DOHH2 (cell line): Measurements from ENCODE around the gene ITPR3.

Source experiments
- H3F3A ChIP-seq: fragments of 200-600 bp; sonication (generic), shearing (Covaris generic); 2 replicates; pipeline ENCODE4 v1.6.0; 2016; ENCODE audit warnings: antibody characterized with exemption, mild to moderate bottlenecking; ENCODE audit not compliant: control insufficient read depth, insufficient read depth
- H3K27ac ChIP-seq: fragments of 200-600 bp; sonication (generic); 2 replicates; pipeline ENCODE4 v1.5.1; 2014; ENCODE audit warnings: low read depth, mild to moderate bottlenecking, low read length, moderate library complexity
- H3K27me3 ChIP-seq: fragments of 200-600 bp; sonication (generic); 2 replicates; pipeline ENCODE4 v1.6.1; 2014; ENCODE audit warnings: mild to moderate bottlenecking, low read length, mixed read lengths; ENCODE audit not compliant: control insufficient read depth
- H3K36me3 ChIP-seq: fragments of 200-600 bp; sonication (generic); 2 replicates; pipeline ENCODE4 v1.6.1; 2014; ENCODE audit warnings: mild to moderate bottlenecking, low read length, moderate library complexity, mixed read lengths; ENCODE audit not compliant: control insufficient read depth
- H3K4me1 ChIP-seq: fragments of 200-600 bp; sonication (generic); 2 replicates; pipeline ENCODE4 v1.6.1; 2014; ENCODE audit warnings: mild to moderate bottlenecking, low read length, mixed read lengths; ENCODE audit not compliant: control insufficient read depth
- H3K4me2 ChIP-seq: fragments of 200-600 bp; sonication (generic); 2 replicates; pipeline ENCODE4 v1.6.0; 2014; ENCODE audit warnings: mild to moderate bottlenecking, low read length, moderate library complexity
- H3K4me3 ChIP-seq: fragments of 200-600 bp; sonication (generic); 2 replicates; pipeline ENCODE4 v1.5.1; 2014; ENCODE audit warnings: mild to moderate bottlenecking, low read length, mixed read lengths
- H3K79me2 ChIP-seq: fragments of 200-600 bp; sonication (generic); 2 replicates; pipeline ENCODE4 v1.6.1; 2014; ENCODE audit warnings: mild to moderate bottlenecking, low read length, mixed read lengths; ENCODE audit not compliant: control insufficient read depth
- H3K9me2 ChIP-seq: fragments of 200-600 bp; sonication (generic); replicated peaks from 2 replicates; pipeline ENCODE4 v1.6.1; 2014; ENCODE audit warnings: mild to moderate bottlenecking, low read length, mixed read lengths; ENCODE audit not compliant: control insufficient read depth
- H3K9me3 ChIP-seq: fragments of 200-600 bp; sonication (generic); 2 replicates; pipeline ENCODE4 v1.6.1; 2014; ENCODE audit warnings: antibody characterized with exemption, low read length, mixed read lengths; ENCODE audit not compliant: control insufficient read depth, insufficient read depth
- H4K20me1 ChIP-seq: fragments of 200-600 bp; sonication (generic); 2 replicates; pipeline ENCODE4 v1.6.0; 2014; ENCODE audit warnings: low read depth, mild to moderate bottlenecking, antibody characterized with exemption, low read length, moderate library complexity; ENCODE audit not compliant: control insufficient read depth, insufficient read depth
- EZH2phosphoT487 ChIP-seq: fragments of 200-600 bp; sonication (generic); IDR thresholded peaks from 2 replicates; pipeline ENCODE4 v1.6.1; 2017; ENCODE audit warnings: borderline replicate concordance, mild to moderate bottlenecking, antibody characterized with exemption, low read length, moderate library complexity, mixed read lengths
- TF ChIP-seq, protein P1 (sequence below): fragments of 200-600 bp; sonication (generic); IDR thresholded peaks from one replicate; pipeline ENCODE4 v1.5.1; 2014; ENCODE audit warnings: antibody characterized with exemption, mild to moderate bottlenecking, low read depth, low read length; ENCODE audit not compliant: poor library complexity, severe bottlenecking

Gene ITPR3

DNA sequence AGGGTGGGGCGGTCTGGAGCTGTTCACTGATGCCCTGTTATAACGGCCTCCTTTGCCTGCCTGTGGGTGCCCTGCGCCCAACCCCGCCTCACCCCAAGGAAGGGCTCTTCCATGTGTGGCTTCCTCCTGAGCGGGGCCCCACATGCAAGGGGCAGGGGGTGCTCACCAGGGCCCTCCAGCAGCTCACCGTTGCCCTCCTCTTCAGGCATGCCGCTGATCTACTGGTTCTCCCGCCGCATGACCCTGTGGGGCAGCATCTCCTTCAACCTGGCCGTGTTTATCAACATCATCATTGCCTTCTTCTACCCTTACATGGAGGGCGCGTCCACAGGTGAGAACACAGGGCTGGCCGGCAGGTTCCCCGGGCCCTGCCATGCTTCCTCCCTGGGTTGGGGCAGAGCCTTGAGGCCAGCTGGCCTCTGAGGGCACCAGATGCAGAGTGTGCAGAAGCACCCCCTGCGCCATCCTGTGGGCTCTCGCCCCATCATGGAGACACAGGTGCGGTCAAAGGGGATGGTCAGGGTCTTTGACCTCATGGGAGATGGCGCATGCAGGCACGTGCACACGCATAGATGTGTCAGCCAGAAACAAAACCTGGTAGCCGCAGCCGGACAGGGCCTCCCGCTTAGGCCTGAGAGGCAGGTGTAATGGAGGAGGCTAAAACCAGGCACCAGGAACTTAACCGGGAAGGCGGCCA, 67.5 kb downstream of the ITPR3 start:
- Histone ChIP-seq H3K4me1 (peaks cover 22% of the 10 kb centered on the region), H3K36me3 (peaks cover 98% of the 10 kb centered on the region), H3K9me3 (no peaks in the 10 kb centered on the region), H3K27ac (no peak overlapping the region), H3K9me2 (no peaks in the 10 kb centered on the region), H4K20me1 (no peaks in the 10 kb centered on the region), H3K79me2 (no peaks in the 10 kb centered on the region), H3K4me2 (no peak overlapping the region), H3K4me3 (no peak overlapping the region), H3K27me3 (no peaks in the 10 kb centered on the region), H3F3A (no peaks in the 10 kb centered on the region)
- TF ChIP-seq, protein P1, sequence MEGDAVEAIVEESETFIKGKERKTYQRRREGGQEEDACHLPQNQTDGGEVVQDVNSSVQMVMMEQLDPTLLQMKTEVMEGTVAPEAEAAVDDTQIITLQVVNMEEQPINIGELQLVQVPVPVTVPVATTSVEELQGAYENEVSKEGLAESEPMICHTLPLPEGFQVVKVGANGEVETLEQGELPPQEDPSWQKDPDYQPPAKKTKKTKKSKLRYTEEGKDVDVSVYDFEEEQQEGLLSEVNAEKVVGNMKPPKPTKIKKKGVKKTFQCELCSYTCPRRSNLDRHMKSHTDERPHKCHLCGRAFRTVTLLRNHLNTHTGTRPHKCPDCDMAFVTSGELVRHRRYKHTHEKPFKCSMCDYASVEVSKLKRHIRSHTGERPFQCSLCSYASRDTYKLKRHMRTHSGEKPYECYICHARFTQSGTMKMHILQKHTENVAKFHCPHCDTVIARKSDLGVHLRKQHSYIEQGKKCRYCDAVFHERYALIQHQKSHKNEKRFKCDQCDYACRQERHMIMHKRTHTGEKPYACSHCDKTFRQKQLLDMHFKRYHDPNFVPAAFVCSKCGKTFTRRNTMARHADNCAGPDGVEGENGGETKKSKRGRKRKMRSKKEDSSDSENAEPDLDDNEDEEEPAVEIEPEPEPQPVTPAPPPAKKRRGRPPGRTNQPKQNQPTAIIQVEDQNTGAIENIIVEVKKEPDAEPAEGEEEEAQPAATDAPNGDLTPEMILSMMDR = no peak
- no peak for TF ChIP-seq EZH2phosphoT487

DNA sequence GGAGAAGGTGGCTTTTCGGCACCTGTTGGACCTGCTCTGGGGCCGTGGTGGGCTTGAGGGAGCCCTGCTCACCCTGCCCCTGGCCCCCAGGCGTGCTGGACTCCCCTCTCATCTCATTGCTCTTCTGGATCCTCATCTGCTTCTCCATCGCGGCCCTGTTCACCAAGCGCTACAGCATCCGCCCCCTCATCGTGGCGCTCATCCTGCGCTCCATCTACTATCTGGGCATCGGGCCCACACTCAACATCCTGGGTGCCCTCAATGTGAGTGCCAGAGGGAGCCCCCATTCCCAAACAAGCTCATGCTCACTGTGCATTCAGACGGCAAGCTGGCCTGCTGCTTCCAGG, 68.0 kb downstream of the ITPR3 start:
- H4K20me1 ChIP-seq = no peaks in the 10 kb centered on the region
- H3K27me3 ChIP-seq = no peaks in the 10 kb centered on the region
- H3K9me3 ChIP-seq = no peaks in the 10 kb centered on the region
- 0 out of 2 replicates have a peak, but pooled peaks cover 2% of the 10 kb centered on the region for H3F3A ChIP-seq
- H3K27ac ChIP-seq = no peak overlapping the region
- peaks cover 28% of the 10 kb centered on the region for H3K4me1 ChIP-seq
- H3K4me2 ChIP-seq = no peak overlapping the region
- H3K36me3 ChIP-seq = peaks cover 98% of the 10 kb centered on the region
- H3K9me2 ChIP-seq = no peaks in the 10 kb centered on the region
- H3K4me3 ChIP-seq = no peak overlapping the region
- H3K79me2 ChIP-seq = no peaks in the 10 kb centered on the region
- TF ChIP-seq, protein P1 = no peak
- TF ChIP-seq EZH2phosphoT487 = no peak

DNA sequence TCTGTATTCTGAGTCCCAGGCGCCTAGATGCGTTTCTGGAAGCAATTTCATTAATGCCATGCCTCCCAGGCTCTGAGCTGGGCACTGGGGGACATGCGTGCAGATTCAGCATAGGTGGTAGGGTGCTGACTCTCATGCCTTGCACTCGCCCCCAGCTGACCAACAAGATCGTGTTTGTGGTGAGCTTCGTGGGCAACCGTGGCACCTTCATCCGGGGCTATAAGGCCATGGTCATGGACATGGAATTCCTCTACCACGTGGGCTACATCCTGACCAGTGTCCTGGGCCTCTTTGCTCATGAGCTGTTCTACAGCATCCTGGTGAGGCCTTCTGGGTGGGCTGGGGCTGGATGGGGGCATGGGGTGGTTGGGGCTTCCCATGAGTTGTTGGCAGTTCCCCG, 68.8 kb downstream of the ITPR3 start:
- Histone ChIP-seq H3K27me3 (no peaks in the 10 kb centered on the region), H3K9me3 (no peaks in the 10 kb centered on the region), H3K4me3 (no peak overlapping the region), H3K4me1 (peaks cover 35% of the 10 kb centered on the region), H3K4me2 (no peak overlapping the region), H3F3A (peaks cover 2% of the 10 kb centered on the region; the same call in 1 of the 2 replicates), H3K79me2 (no peaks in the 10 kb centered on the region), H3K36me3 (peaks cover 98% of the 10 kb centered on the region), H3K9me2 (no peaks in the 10 kb centered on the region), H3K27ac (no peak overlapping the region), H4K20me1 (no peaks in the 10 kb centered on the region)
- TF ChIP-seq, protein P1 = no peak
- no peak for TF ChIP-seq EZH2phosphoT487
